Mammary epithelial cell (primary cell): ENCODE measurements around the gene DIRAS2.

Experiments
- CTCF ChIP-seq, 2 donors: IDR thresholded peaks in 1 of 2; conservative IDR thresholded peaks in 1 of 2; 2 replicates each; pipeline ENCODE4 v1.5.1; 2011 to 2012; ENCODE audit warnings: inconsistent platforms in 2 of 2, low read length in 2 of 2, mild to moderate bottlenecking in 2 of 2, control low read depth in 1 of 2, low read depth in 1 of 2; ENCODE audit not compliant: insufficient read depth in 1 of 2; ENCODE audit errors: extremely low read depth in 1 of 2
- EZH2 ChIP-seq: IDR thresholded peaks from 2 replicates; pipeline ENCODE4 v1.6.1; 2012; ENCODE audit warnings: low read length, inconsistent platforms, borderline replicate concordance

- TF ChIP-seq CTCF (conservative IDR thresholded peaks at IDR 0.05 in 1 of 2, IDR thresholded peaks at IDR 0.05 in 1 of 2; ENCODE audit: extremely low read depth in 1 of 2, insufficient read depth in 1 of 2, low read depth in 1 of 2, low read length in 2 of 2) (no peak), EZH2 (no peak)
Measured at GRCh38 chr9:90680534-90680933, 37.9 kb upstream of the DIRAS2 start.
